Endothelial cell of umbilical vein (primary cell): ENCODE data around the gene PDK2. TPM values are rescaled to one million over a fixed set of nuclear protein-coding genes. Genes with fewer than 3 reads are reported as not detected.

Source experiments
- BruUV-seq: library from RNA; stranded (reverse); fragments of 400-500 nt; replicated peaks from 2 replicates; lab custom pipeline; 2021; lab: Mats Ljungman, UMichigan
- CTCF ChIA-PET: fragments of 300-600, 350-600 bp; sonication (Branson Sonifier 250); formaldehyde crosslinking; loops from one replicate; lab custom pipeline; 2021; ENCODE audit warnings: antibody characterized with exemption, inconsistent platforms; lab: Charles Lee
- POLR2A ChIA-PET: fragments of 300-600, 350-600 bp; sonication (Branson Sonifier 250); formaldehyde crosslinking; loops from one replicate; lab custom pipeline; 2021; ENCODE audit warnings: antibody characterized with exemption, inconsistent platforms; lab: Charles Lee
- DNase-seq: peaks from one replicate; pipeline ENCODE4 v3.0.0-alpha.2; 2011; ENCODE audit warnings: low read depth, low spot score
- FAIRE-seq: peaks from 2 replicates; lab custom pipeline; 2011; peaks lifted over from hg19 to GRCh38; lab: Jason Lieb, UNC
- H2AFZ ChIP-seq: 2 replicates; pipeline ENCODE4 v1.6.0; 2012; ENCODE audit warnings: low read depth, low read length, control low read depth, inconsistent platforms
- H3K27ac ChIP-seq: 2 replicates; pipeline ENCODE4 v1.5.1; 2011; ENCODE audit warnings: low read depth, mild to moderate bottlenecking, control low read depth, low read length, moderate library complexity; ENCODE audit not compliant: insufficient read depth
- H3K27me3 ChIP-seq, 2 experiments: 2 replicates each; pipeline versions ENCODE4 v1.6.0 to v1.6.1; 2011; ENCODE audit warnings: low read length in 2 of 2, mixed read lengths in 1 of 2; ENCODE audit not compliant: control insufficient read depth in 2 of 2, insufficient read depth in 2 of 2
- H3K36me3 ChIP-seq, 2 experiments: 2 replicates in 1 of 2; 3 replicates in 1 of 2; pipeline ENCODE4 v1.5.1; 2011; ENCODE audit warnings: low read length in 2 of 2, mild to moderate bottlenecking in 1 of 2, moderate library complexity in 1 of 2; ENCODE audit not compliant: control insufficient read depth in 2 of 2, insufficient read depth in 2 of 2; ENCODE audit errors: extremely low read depth in 1 of 2
- H3K4me1 ChIP-seq: 3 replicates; pipeline ENCODE4 v1.5.1; 2011; ENCODE audit warnings: mild to moderate bottlenecking, low read length; ENCODE audit not compliant: control insufficient read depth, insufficient read depth; ENCODE audit errors: extremely low read depth
- H3K4me2 ChIP-seq: 2 replicates; pipeline ENCODE4 v1.6.1; 2011; ENCODE audit warnings: low read length, control low read depth, mixed read lengths; ENCODE audit not compliant: insufficient read depth
- H3K4me3 ChIP-seq, 3 experiments: fragments of 200-600 bp in 1 of 3; sonication (generic), shearing (Covaris generic) in 1 of 3; replicated peaks in 1 of 3; 2 replicates each; pipeline ENCODE4 v1.5.1; 2011 to 2016; ENCODE audit warnings: control low read depth in 3 of 3, low read length in 3 of 3, mild to moderate bottlenecking in 2 of 3, inconsistent platforms in 1 of 3, low read depth in 1 of 3, moderate library complexity in 1 of 3; ENCODE audit not compliant: insufficient read depth in 1 of 3
- H3K79me2 ChIP-seq: 2 replicates; pipeline ENCODE4 v1.6.0; 2012; ENCODE audit warnings: low read length, inconsistent platforms; ENCODE audit not compliant: control insufficient read depth, insufficient read depth
- H3K9ac ChIP-seq: replicated peaks from 2 replicates; pipeline ENCODE3; 2011; ENCODE audit warnings: low read length, control low read depth; ENCODE audit not compliant: insufficient read depth; ENCODE audit errors: extremely low read depth
- H3K9me1 ChIP-seq: replicated peaks from 3 replicates; pipeline ENCODE4 v1.6.0; 2011; ENCODE audit warnings: mild to moderate bottlenecking, low read length; ENCODE audit not compliant: control insufficient read depth, insufficient read depth; ENCODE audit errors: extremely low read depth
- H3K9me3 ChIP-seq: replicated peaks from 2 replicates; pipeline ENCODE4 v1.5.1; 2012; ENCODE audit warnings: low read length, inconsistent platforms; ENCODE audit not compliant: control insufficient read depth, insufficient read depth
- H4K20me1 ChIP-seq: replicated peaks from 2 replicates; pipeline ENCODE3; 2011; ENCODE audit warnings: mild to moderate bottlenecking, low read length; ENCODE audit not compliant: control insufficient read depth, insufficient read depth; ENCODE audit errors: extremely low read depth
- EZH2 ChIP-seq: IDR thresholded peaks from 2 replicates; pipeline ENCODE4 v1.6.1; 2012; ENCODE audit warnings: borderline replicate concordance, low read depth, mild to moderate bottlenecking, moderate library complexity, low read length, inconsistent platforms; ENCODE audit not compliant: severe bottlenecking
- FOS ChIP-seq: IDR thresholded peaks from 2 replicates; pipeline ENCODE4 v1.6.1; 2011; ENCODE audit warnings: mild to moderate bottlenecking, low read length, moderate library complexity, borderline replicate concordance; ENCODE audit not compliant: insufficient read depth
- GATA2 ChIP-seq: IDR thresholded peaks from 2 replicates; pipeline ENCODE4 v1.7.0; 2011; ENCODE audit warnings: low read depth, mild to moderate bottlenecking, moderate library complexity, mixed read lengths, low read length; ENCODE audit not compliant: insufficient read length, insufficient read depth
- JUN ChIP-seq: IDR thresholded peaks from 2 replicates; pipeline ENCODE4 v1.6.1; 2011; ENCODE audit warnings: borderline replicate concordance, low read depth; ENCODE audit not compliant: insufficient read length, insufficient read depth
- MYC ChIP-seq: IDR thresholded peaks from one replicate; pipeline ENCODE4 v1.6.1; 2011; ENCODE audit warnings: mild to moderate bottlenecking, low read depth, low read length
- POLR2A ChIP-seq: IDR thresholded peaks from 2 replicates; pipeline ENCODE4 v1.6.1; 2012; ENCODE audit warnings: low read depth, mild to moderate bottlenecking, control low read depth, low read length
- POLR2AphosphoS5 ChIP-seq: IDR thresholded peaks from 2 replicates; pipeline ENCODE4 v1.6.1; 2012; ENCODE audit warnings: low read depth, mild to moderate bottlenecking, control low read depth, low read length, moderate library complexity; ENCODE audit not compliant: insufficient read depth
- dilution Hi-C: fragments of 300-500 bp; cut with MboI; formaldehyde crosslinking; loops from one replicate; pipeline ENCODE4 v1.15.0; 2019; ENCODE audit warnings: low sequenced_read_pairs; ENCODE audit not compliant: extremely low pct_ligation_motif_present
- intact Hi-C: fragments of 100-400 bp; cut with micrococcal nuclease; formaldehyde crosslinking; loops from one replicate; pipeline ENCODE4 v1.10.0; 2022
- polyA plus RNA-seq, 4 experiments: library from polyadenylated mRNA; depleted of rRNA in 3 of 4; stranded (reverse) in 3 of 4; unstranded in 1 of 4; fragments of >200 nt; gene quantifications; 2 replicates each; pipeline versions ENCODE4 v1.2.1 to v1.2.3, GENCODE V29; 2011 to 2012; ENCODE audit warnings: missing spikeins in 1 of 4
- total RNA-seq: library from RNA; stranded (reverse); gene quantifications from 2 replicates; pipeline ENCODE4 v1.2.3, GENCODE V29; 2021
- TF ChIP-seq, protein P1 (sequence below): IDR thresholded peaks from 2 replicates; pipeline ENCODE4 v1.6.1; 2011; ENCODE audit not compliant: insufficient read depth, insufficient read length
- TF ChIP-seq, protein P2 (sequence below), 2 donors: IDR thresholded peaks; 1 replicate in 1 of 2; 2 replicates in 1 of 2; pipeline ENCODE4 v1.5.1; 2011; ENCODE audit warnings: low read length in 2 of 2, mild to moderate bottlenecking in 2 of 2, moderate library complexity in 2 of 2, control low read depth in 1 of 2, inconsistent platforms in 1 of 2, low read depth in 1 of 2; ENCODE audit not compliant: insufficient read depth in 1 of 2; ENCODE audit errors: extremely low read depth in 1 of 2

PDK2 gene
- total and polyA plus RNA-seq, 2 donors (not counting 3 experiments of a cell fraction or from before 2014, with no cell fraction given): 21.3 to 114 TPM

DNA sequence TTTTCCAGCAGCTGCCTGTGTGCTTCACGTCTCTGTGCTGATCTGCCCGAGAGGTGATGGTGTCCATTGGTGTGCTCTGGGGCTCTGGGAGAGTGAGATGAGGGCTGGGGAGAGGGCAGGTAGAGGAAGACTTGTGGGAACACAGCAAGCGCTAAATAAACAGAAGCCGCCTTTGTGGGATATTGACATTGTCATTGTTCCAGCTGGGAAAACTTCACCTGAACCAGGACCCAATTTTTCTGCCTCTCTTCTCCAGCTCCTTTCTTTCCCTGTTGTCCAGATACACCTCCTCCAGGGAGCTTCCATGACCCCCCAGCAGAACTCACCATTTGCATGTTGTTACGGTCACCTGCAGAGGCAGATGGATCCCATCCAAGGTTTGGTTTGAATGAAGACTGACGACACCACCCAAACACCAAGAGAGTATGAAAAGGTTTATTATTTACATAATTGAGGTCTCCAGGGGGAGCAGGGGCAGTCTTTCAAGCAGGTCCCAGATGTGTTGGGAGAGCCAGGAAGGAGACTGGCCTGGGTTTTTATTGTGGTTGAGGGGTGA lies 42.8 kb upstream of the PDK2 start:
- FAIRE-seq: no peak
- H3K27me3 ChIP-seq: no peaks in the 10 kb centered on the region
- H3K36me3 ChIP-seq: no peaks in the 10 kb centered on the region
- H3K4me3 ChIP-seq: no peak overlapping the region
- no peak overlapping the region for H3K9ac ChIP-seq
- dilution Hi-C loops: no loop called here
- no peak overlapping the region for H3K4me2 ChIP-seq
- no peaks in the 10 kb centered on the region for H3K9me3 ChIP-seq
- H3K27ac ChIP-seq: no peak overlapping the region
- no peaks in the 10 kb centered on the region for H3K9me1 ChIP-seq
- POLR2A ChIA-PET: no interaction called here
- no peaks in the 10 kb centered on the region for H4K20me1 ChIP-seq
- intact Hi-C loops: no loop called here
- TF ChIP-seq, protein P1, sequence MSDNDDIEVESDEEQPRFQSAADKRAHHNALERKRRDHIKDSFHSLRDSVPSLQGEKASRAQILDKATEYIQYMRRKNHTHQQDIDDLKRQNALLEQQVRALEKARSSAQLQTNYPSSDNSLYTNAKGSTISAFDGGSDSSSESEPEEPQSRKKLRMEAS: no peak
- no peak for TF ChIP-seq GATA2
- TF ChIP-seq EZH2: no peak
- H2AFZ ChIP-seq: no peak overlapping the region
- no TSS peak for BruUV-seq
- no peak for DNase-seq
- H3K4me1 ChIP-seq: peaks cover 60% of the 10 kb centered on the region
- H3K79me2 ChIP-seq: peaks cover 3% of the 10 kb centered on the region
- CTCF ChIA-PET: interaction anchor here (1.0 to 8.2 kb wide), 4 partner anchors 21 to 41 kb away, joined by 3 to 146 read pairs (median 30); partner anchors contain the start of gene PDK2

DNA sequence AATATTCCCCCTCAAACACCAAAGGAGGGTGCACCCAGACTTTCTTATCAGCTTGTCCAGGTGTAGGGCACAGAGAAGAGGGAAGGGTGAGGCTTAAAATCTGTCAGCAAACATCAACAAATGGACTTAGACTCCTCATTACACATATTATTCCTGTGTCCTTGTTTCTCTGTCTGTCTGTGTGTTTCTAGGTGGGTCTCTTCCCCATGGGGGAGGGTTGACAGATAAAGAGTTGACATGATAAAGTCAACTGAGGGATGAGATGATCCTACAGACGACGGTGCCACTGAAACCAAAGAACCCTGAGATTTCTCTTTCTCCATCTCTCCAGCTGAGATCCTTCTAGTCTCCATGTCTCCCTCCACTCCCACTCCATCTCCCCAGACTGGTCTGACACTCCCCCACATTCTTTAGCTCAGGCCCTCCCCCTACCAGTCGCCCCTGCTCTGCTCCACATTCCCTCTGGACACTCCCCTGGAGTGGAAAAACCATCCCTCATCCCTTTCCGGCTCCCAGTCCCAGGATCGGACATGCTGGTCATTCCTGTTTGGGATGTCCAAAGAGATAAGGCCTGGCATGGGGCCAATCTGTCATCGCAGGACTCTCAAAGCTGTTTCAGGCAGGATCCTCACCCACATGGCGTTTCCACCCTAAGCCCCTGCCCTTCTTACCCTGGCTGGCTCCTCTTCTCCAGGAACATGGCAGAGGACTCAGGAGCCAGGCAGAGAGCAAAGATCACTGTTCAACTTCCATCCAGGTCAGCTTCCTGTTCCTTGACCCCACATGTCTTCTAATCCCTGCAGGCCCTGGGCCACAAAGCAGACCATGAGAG lies 42.1 kb upstream of the PDK2 start:
- no peak overlapping the region for H3K9ac ChIP-seq
- ChIA-PET POLR2A (no interaction called here), CTCF (interaction anchor here (1.0 to 8.2 kb wide), 7 partner anchors 10 to 40 kb away, joined by 3 to 146 read pairs (median 4); partner anchors contain the start of gene PDK2)
- peak; percentile 71 for DNase-seq
- H4K20me1 ChIP-seq: no peaks in the 10 kb centered on the region
- no peaks in the 10 kb centered on the region for H3K9me1 ChIP-seq
- BruUV-seq: no TSS peak
- H3K36me3 ChIP-seq: no peaks in the 10 kb centered on the region
- peak overlapping the region; percentile 33 for H2AFZ ChIP-seq
- FAIRE-seq: peak; percentile 85
- peaks cover 53% of the 10 kb centered on the region for H3K4me1 ChIP-seq
- no peak overlapping the region for H3K4me3 ChIP-seq
- no peaks in the 10 kb centered on the region for H3K9me3 ChIP-seq
- TF ChIP-seq, protein P2, sequence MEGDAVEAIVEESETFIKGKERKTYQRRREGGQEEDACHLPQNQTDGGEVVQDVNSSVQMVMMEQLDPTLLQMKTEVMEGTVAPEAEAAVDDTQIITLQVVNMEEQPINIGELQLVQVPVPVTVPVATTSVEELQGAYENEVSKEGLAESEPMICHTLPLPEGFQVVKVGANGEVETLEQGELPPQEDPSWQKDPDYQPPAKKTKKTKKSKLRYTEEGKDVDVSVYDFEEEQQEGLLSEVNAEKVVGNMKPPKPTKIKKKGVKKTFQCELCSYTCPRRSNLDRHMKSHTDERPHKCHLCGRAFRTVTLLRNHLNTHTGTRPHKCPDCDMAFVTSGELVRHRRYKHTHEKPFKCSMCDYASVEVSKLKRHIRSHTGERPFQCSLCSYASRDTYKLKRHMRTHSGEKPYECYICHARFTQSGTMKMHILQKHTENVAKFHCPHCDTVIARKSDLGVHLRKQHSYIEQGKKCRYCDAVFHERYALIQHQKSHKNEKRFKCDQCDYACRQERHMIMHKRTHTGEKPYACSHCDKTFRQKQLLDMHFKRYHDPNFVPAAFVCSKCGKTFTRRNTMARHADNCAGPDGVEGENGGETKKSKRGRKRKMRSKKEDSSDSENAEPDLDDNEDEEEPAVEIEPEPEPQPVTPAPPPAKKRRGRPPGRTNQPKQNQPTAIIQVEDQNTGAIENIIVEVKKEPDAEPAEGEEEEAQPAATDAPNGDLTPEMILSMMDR (IDR thresholded peaks at IDR 0.05; ENCODE audit: extremely low read depth in 1 of 2, insufficient read depth in 1 of 2, low read depth in 1 of 2, low read length in 2 of 2): no peak
- TF ChIP-seq JUN: no peak
- no peak for TF ChIP-seq MYC
- TF ChIP-seq FOS: no peak
- peak; percentile 55 for TF ChIP-seq POLR2AphosphoS5
- TF ChIP-seq GATA2: peak; percentile 80
- no peak for TF ChIP-seq EZH2
- TF ChIP-seq, protein P1: no peak
- TF ChIP-seq POLR2A: peak; percentile 26
- H3K27ac ChIP-seq: peak overlapping the region; percentile 38
- H3K27me3 ChIP-seq: no peaks in the 10 kb centered on the region
- dilution Hi-C loops (no loop called here), intact Hi-C loops (no loop called here)
- peak overlapping the region; percentile 23 for H3K4me2 ChIP-seq
- peaks cover 3% of the 10 kb centered on the region for H3K79me2 ChIP-seq
